ENCODE data around the gene ACTR1B. TPM values are rescaled to one million over a fixed set of nuclear protein-coding genes. Genes with fewer than 3 reads are reported as not detected.

Gene ACTR1B
- total and polyA plus RNA-seq, 2 experiments from 2014 or later, result 27.2 to 42.5 TPM

DNA sequence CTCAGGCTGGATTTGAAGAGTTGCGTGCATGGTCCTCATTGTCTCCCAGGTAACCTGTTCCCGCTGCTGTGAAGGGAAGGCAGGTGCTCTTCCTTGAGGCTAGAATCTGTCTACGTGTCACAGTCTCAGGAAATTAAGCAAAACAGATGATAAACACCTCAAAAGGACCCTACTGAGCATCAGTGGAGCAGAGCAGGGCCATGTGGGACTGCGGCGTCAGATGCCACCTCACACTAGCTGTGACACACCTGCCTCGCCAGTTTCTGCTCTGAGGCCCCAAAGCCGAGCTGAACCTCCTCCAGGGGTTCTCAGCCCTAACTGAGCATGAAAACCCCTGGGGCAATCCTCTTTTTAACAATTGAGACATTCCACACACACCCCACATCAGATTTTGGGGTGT, 7.7 kb upstream of the ACTR1B start:
- no peak overlapping the region for H3K27ac Mint-ChIP-seq
- H3K27me3 ChIP-seq (ENCODE audit: insufficient read depth), result no peaks in the 10 kb centered on the region
- peaks cover 7% of the 10 kb centered on the region; the same call in 1 of the 2 replicates for H3K4me1 ChIP-seq (ENCODE audit: insufficient read depth)
- DNase-seq (ENCODE audit: low spot score) (no peak), ATAC-seq (no peak)
- peaks cover 9% of the 10 kb centered on the region; the same call in 2 of the 3 replicates for H3K4me1 Mint-ChIP-seq
- H3K27ac ChIP-seq (ENCODE audit: low read depth), result no peak overlapping the region
- peaks cover 9% of the 10 kb centered on the region for H3K27me3 Mint-ChIP-seq (ENCODE audit: insufficient read depth, low read depth, poor library complexity)
- no peak overlapping the region for H3K4me2 ChIP-seq
- H3K4me3 ChIP-seq, result no peak overlapping the region
- TF ChIP-seq STAT1 (IDR thresholded peaks at IDR 0.05; ENCODE audit: unreplicated experiment) (no peak), ZNF331 (CRISPR knock-in tag; IDR thresholded peaks at IDR 0.05; ENCODE audit: low read depth) (no peak), ZNF114 (CRISPR knock-in tag; IDR thresholded peaks at IDR 0.05) (no peak), REST (IDR thresholded peaks at IDR 0.05; ENCODE audit: unreplicated experiment) (no peak), POLR2AphosphoS5 (IDR thresholded peaks at IDR 0.05; ENCODE audit: low read depth) (no peak), CTCF (conservative IDR thresholded peaks at IDR 0.05; ENCODE audit: low read depth in 2 of 2) (no peak), JUNB (IDR thresholded peaks at IDR 0.05; ENCODE audit: unreplicated experiment) (no peak), EZH2 (IDR thresholded peaks at IDR 0.05; ENCODE audit: low read depth, unreplicated experiment) (no peak), CREB1 (CRISPR knock-in tag; IDR thresholded peaks at IDR 0.05; ENCODE audit: low read depth) (no peak), ZNF462 (CRISPR knock-in tag; IDR thresholded peaks at IDR 0.05) (no peak), EZH2phosphoT487 (IDR thresholded peaks at IDR 0.05; ENCODE audit: unreplicated experiment) (no peak), NANOG (IDR thresholded peaks at IDR 0.05; ENCODE audit: borderline replicate concordance) (no peak)
- TF ChIP-seq, protein P1, sequence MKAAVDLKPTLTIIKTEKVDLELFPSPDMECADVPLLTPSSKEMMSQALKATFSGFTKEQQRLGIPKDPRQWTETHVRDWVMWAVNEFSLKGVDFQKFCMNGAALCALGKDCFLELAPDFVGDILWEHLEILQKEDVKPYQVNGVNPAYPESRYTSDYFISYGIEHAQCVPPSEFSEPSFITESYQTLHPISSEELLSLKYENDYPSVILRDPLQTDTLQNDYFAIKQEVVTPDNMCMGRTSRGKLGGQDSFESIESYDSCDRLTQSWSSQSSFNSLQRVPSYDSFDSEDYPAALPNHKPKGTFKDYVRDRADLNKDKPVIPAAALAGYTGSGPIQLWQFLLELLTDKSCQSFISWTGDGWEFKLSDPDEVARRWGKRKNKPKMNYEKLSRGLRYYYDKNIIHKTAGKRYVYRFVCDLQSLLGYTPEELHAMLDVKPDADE (IDR thresholded peaks at IDR 0.05), result no peak
- no peak overlapping the region for H3K4me3 Mint-ChIP-seq
- H2AFZ ChIP-seq, result no peak overlapping the region
- no peaks in the 10 kb centered on the region for H3F3A ChIP-seq (replicated peaks; ENCODE audit: low read depth)
- no peaks in the 10 kb centered on the region for H4K20me1 ChIP-seq (replicated peaks; ENCODE audit: insufficient read depth)
- no peaks in the 10 kb centered on the region; the same call in 2 of the 3 replicates for H3K36me3 Mint-ChIP-seq (ENCODE audit: low read depth)
- no peaks in the 10 kb centered on the region for H3K9me3 Mint-ChIP-seq
- H3K79me2 ChIP-seq (replicated peaks; ENCODE audit: insufficient read depth), result no peaks in the 10 kb centered on the region
- H3K36me3 ChIP-seq (ENCODE audit: insufficient read depth), result no peaks in the 10 kb centered on the region
- no peaks in the 10 kb centered on the region for H3K9me2 ChIP-seq (ENCODE audit: insufficient read depth)

All from GM23338 (cell line).